BLaER1 treated with 17β-estradiol and CSF1 and Interleukin-3, amounts not matched to agents 10 nM and 100 nM (cell line): ENCODE data around the gene SCP2.

Experiments used
- H3K27ac ChIP-seq, 11 experiments: shearing (Covaris generic); formaldehyde crosslinking; 2 replicates each; pipeline ENCODE4 v1.8.1; 2022
- H3K27me3 ChIP-seq, 11 experiments: shearing (Covaris generic); formaldehyde crosslinking; 2 replicates each; pipeline ENCODE4 v1.8.1; 2022
- H3K36me3 ChIP-seq, 11 experiments: shearing (Covaris generic); formaldehyde crosslinking; 2 replicates each; pipeline ENCODE4 v1.8.1; 2022
- H3K4me1 ChIP-seq, 10 experiments: shearing (Covaris generic); formaldehyde crosslinking; 2 replicates each; pipeline ENCODE4 v1.8.1; 2022
- H3K4me2 ChIP-seq, 11 experiments: shearing (Covaris generic); formaldehyde crosslinking; 2 replicates each; pipeline ENCODE4 v1.8.1; 2022
- H3K4me3 ChIP-seq, 10 experiments: shearing (Covaris generic); formaldehyde crosslinking; 2 replicates each; pipeline ENCODE4 v1.8.1; 2022
- H3K9ac ChIP-seq, 11 experiments: shearing (Covaris generic); formaldehyde crosslinking; 2 replicates each; pipeline ENCODE4 v1.8.1; 2022
- H3K9me3 ChIP-seq, 11 experiments: shearing (Covaris generic); formaldehyde crosslinking; replicated peaks in 1 of 11; 2 replicates each; pipeline ENCODE4 v1.8.1; 2022
- H4K20me1 ChIP-seq, 11 experiments: shearing (Covaris generic); formaldehyde crosslinking; 2 replicates each; pipeline ENCODE4 v1.8.1; 2022
- Cebpa-rat ChIP-seq, 11 experiments: shearing (Covaris generic); IDR thresholded peaks; 2 replicates each; pipeline ENCODE4 v1.8.1; 2022

Gene SCP2

DNA sequence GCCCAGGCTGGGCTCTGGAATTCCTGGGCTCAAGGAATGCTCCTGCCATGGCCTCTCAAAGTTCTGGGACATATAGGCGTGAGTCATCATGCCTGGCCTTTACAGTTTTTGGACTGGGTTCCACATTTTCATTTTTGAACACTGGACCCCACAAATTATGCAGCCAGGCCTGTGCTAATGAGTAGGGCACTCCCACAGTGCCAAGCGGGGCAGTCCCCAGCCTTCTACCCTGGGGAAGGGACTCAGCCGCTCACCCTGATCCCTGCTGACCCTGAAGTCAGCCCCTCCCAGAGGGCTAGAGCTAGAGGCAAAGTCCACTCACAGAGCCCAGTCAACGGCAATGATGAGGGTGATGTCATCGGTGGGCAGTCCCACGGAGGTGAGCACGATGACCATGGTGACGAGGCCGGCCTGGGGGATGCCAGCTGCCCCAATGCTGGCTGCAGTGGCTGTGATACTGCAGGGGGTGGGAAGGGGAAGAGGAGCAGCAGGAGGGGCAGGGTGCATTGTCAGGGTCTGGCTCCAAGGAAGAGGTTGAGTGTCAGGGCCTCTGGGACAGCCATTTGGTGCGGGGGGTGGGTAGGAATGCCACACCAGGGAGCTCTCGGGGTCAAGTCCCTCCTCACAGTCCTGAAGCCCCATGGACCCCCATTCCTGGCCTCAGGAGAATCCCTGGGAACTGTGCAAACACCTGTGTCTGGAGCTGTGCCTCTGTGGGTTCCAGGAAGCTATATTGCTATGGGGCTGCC lies 162.6 kb downstream of the SCP2 start:
- no peaks in the 10 kb centered on the region for H3K27me3 ChIP-seq
- no peaks in the 10 kb centered on the region for H3K36me3 ChIP-seq
- no peaks in the 10 kb centered on the region for H4K20me1 ChIP-seq
- TF ChIP-seq Cebpa-rat (IDR thresholded peaks at IDR 0.05): no peak
- peaks cover 0 to under 1% (median 0%) of the 10 kb centered on the region in 11 experiments; a peak in 2 of 22 replicates for H3K9me3 ChIP-seq
- H3K4me2 ChIP-seq: no peak overlapping the region
- 0 out of 22 replicates have a peak overlapping the region, but pooled peaks of 1 of the 11 experiments have one; percentile 22 for H3K27ac ChIP-seq
- H3K9ac ChIP-seq: no peak overlapping the region
- peaks cover 0 to 18% (median 14%) of the 10 kb centered on the region in 10 experiments; a peak in 14 of 20 replicates for H3K4me1 ChIP-seq
- no peak overlapping the region for H3K4me3 ChIP-seq

DNA sequence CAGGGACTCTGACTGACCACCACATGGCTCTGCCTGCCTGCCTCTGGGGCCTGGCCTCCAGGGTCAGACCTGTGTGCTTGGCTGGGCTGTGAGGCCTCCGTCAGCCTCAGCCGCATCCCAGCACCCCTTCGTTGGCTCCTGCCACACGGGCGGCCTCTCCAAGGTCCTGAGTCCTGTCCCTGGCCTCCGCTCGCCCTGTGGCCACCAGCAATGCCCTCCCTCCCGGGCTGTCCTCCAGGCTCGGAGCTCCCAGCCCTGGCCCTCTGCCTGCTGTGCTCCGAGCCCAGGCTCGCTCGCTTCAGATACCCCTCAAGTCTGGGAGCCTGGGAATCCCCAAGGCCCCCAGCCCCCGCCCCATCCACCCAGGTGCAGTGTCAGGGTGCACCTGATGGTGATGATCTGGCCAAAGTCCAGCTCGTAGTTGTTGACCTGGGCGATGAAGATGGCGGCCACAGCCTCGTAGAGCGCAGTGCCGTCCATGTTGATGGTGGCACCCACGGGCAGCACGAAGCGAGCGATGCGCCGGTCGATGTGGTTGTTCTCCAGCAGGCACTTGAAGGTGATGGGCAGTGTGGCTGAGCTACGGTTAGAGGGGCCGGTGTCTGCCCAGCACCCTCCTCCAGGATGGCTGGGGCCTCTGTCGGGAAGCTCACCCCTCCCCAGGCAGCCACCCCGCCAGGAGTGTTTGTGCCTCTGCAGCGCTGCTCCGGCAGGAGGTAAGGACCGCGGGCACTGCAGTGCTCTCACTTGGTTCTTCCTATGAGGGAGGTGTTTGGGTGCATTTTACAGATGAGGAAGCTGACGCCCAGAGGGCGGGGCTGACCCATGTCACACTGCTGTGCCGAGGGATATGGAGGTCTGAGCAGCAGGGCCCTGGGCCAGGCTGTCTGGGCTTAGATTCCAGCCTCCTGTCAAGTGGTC lies 163.4 kb downstream of the SCP2 start:
- no peak for TF ChIP-seq Cebpa-rat (IDR thresholded peaks at IDR 0.05)
- Histone ChIP-seq H3K9me3 (peaks cover 4 to 9% (median 5%) of the 10 kb centered on the region in 11 experiments), H3K27ac (peak overlapping the region in 6 of 11 experiments; percentile 31 to 72 (median 59); a peak in 10 of 22 replicates), H3K4me1 (peaks cover 0 to 18% (median 14%) of the 10 kb centered on the region in 10 experiments; a peak in 14 of 20 replicates), H3K9ac (peak overlapping the region in 2 of 11 experiments; percentile 46; a peak in 3 of 22 replicates), H3K4me2 (peak overlapping the region in 4 of 11 experiments; percentile 15 to 69 (median 51); a peak in 3 of 22 replicates), H3K4me3 (no peak overlapping the region), H4K20me1 (no peaks in the 10 kb centered on the region), H3K27me3 (no peaks in the 10 kb centered on the region), H3K36me3 (no peaks in the 10 kb centered on the region)

DNA sequence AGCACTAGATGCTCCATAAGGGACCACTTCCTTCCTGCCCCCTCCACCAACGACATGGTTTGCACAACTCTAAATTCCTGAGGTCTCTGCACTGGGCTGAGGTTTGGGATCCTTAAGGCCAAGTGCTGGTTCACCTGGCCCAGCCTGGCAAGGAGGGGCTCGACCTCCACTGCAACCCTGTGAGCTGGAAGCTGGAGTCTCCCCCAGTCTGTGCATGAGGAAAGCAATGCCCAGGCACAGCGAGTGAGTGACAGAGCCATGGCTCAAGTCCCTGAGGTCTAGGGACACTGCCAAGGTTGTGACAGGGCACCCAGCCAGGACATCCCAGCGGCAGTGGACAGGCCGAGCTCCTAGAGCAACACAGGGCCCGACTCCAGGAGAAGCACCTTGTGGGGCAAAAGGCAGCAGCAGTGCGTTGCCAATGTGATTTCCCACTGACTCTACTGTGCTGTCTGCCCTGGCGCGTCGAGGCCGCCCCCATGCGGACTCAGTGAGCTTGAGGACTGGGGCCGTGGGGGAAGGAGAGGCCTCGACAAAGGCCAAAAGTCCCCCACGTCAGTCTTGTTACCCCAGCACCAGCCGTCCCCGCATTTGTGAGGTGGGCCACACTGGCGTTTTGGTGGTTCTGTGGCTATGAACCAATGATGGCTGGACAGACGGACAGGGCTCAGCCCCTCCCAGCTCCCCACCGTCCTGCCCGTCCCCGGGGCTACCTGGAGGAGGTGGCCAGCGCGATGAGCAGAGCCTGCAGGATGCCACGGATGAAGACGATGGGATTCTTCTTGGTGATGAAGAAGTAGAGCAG lies 165.0 kb downstream of the SCP2 start:
- Histone ChIP-seq H3K36me3 (no peaks in the 10 kb centered on the region), H3K27me3 (no peaks in the 10 kb centered on the region)

DNA sequence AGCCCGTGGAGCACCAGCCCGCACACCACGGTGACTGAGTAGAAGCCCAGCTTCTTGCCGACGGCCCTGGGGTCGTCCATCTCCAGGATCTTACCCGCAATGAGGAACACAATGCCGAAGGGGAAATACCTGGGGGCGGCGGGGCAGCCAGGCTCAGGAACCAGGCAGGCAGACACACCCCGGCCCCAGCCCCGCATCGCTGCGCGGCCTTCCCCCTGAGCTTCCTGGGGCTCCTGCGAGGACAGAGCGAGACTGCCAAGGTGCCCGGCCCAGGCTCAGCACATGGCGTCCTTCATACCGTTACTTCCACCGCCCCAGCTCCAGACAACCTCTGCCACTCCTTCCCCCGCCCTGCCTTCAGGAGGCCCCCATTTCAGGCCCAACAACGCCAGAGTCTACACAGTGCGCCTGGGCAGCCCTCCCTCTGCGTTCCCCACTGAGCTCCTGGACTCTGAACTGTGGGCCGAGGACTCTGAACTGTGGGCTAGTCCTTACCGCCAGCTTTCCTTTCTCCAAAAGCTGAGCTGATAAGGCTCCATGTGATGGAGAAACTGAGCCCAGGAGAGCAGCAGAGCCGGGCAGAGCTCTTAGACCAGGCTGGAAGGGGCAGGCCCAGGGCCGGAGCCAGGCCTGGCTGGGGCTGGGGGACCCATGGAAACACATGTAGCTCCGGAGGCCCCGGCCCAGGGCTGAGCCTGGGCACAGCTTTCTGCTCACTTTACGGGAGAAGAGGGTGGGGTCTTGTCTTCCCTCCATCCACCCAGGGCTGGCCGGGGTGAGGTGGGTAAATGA lies 165.8 kb downstream of the SCP2 start:
- TF ChIP-seq Cebpa-rat (IDR thresholded peaks at IDR 0.05): no peak
- H3K4me1 ChIP-seq: peaks cover 0 to 18% (median 14%) of the 10 kb centered on the region in 10 experiments; a peak in 14 of 20 replicates
- no peaks in the 10 kb centered on the region for H3K36me3 ChIP-seq
- H3K27ac ChIP-seq: peak overlapping the region in 3 of 11 experiments; percentile 8 to 72 (median 53); a peak in 5 of 22 replicates
- no peaks in the 10 kb centered on the region for H4K20me1 ChIP-seq
- H3K27me3 ChIP-seq: no peaks in the 10 kb centered on the region
- H3K4me2 ChIP-seq: no peak overlapping the region
- H3K9ac ChIP-seq: no peak overlapping the region
- no peak overlapping the region for H3K4me3 ChIP-seq
- H3K9me3 ChIP-seq: peaks cover 28 to 33% (median 29%) of the 10 kb centered on the region in 11 experiments

More for the DNA sequence above, 165.0 kb downstream of the SCP2 start:
- Histone ChIP-seq H4K20me1 (no peaks in the 10 kb centered on the region), H3K4me1 (peaks cover 0 to 18% (median 14%) of the 10 kb centered on the region in 10 experiments; a peak in 14 of 20 replicates), H3K4me3 (no peak overlapping the region), H3K4me2 (peak overlapping the region in 9 of 11 experiments; percentile 10 to 69 (median 20); a peak in 14 of 22 replicates), H3K9ac (peak overlapping the region in 1 of 11 experiments; percentile 46; a peak in 5 of 22 replicates), H3K27ac (peak overlapping the region in 6 of 11 experiments; percentile 13 to 72 (median 55); a peak in 8 of 22 replicates), H3K9me3 (peaks cover 20 to 25% (median 21%) of the 10 kb centered on the region in 11 experiments)
- TF ChIP-seq Cebpa-rat (IDR thresholded peaks at IDR 0.05): peak in 1 of 11 experiments; percentile 45; a peak in 3 of 22 replicates

DNA sequence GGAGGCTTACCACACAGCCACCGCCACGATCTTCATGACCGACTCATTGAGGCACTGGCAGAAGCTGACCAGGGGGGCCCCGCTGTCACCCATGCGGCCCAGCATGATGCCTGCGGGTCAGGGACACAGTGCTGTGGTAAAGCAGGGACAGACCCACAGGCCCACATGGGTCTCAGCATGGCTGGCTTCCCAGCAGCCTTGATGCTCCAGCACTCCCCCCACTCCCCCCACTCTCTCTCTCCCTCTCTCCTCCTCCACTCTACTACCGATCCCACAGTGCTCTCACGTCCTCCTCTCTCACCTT lies 166.3 kb downstream of the SCP2 start:
- Histone ChIP-seq H3K4me1 (peaks cover 0 to 18% (median 14%) of the 10 kb centered on the region in 10 experiments; a peak in 14 of 20 replicates), H3K27ac (peak overlapping the region in 2 of 11 experiments; percentile 8 to 72; a peak in 1 of 22 replicates), H3K36me3 (no peaks in the 10 kb centered on the region), H3K4me2 (no peak overlapping the region), H3K4me3 (no peak overlapping the region), H3K27me3 (no peaks in the 10 kb centered on the region), H4K20me1 (no peaks in the 10 kb centered on the region), H3K9me3 (peaks cover 33 to 38% (median 35%) of the 10 kb centered on the region in 11 experiments), H3K9ac (no peak overlapping the region)
- no peak for TF ChIP-seq Cebpa-rat (IDR thresholded peaks at IDR 0.05)

DNA sequence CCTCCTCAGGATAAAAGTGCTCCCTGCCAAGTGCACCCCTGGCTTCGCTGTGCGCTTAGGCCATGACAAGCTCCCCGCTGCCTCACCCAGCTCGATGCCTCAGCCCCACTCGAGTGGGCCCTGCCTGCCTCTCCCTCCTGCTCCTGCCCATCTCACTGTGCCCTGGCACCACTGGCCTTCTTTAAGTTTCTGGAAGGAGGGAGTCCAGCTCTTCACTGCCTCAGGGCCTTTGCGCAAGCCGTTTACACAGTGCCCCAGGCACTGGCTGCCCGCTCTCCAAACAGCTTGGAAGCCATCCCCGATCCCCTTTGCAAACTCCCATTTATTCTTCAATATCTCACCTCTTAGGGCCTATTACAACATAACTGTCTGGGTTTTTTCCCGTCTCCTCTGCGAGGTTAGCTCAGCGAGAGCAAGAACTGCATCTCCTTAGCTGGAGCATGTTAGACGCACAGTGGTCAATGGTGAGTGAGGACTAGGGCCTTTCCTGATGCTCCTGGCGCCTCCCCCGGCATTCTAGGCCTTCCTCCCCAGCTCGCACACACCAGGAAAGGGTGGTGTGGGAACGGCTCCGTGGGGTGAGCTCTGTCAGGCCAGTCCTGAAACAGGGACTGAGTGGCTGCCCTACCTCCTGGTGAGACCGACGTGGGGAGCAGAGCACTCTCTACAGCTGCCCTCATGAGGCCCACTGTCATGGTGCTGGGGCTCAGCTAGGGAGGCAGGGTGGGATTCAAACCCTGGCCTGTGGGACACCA lies 166.9 kb downstream of the SCP2 start:
- Histone ChIP-seq H3K27ac (no peak overlapping the region; a peak in 1 of 22 replicates), H3K36me3 (no peaks in the 10 kb centered on the region), H3K9me3 (peaks cover 39 to 44% (median 40%) of the 10 kb centered on the region in 11 experiments), H3K27me3 (no peaks in the 10 kb centered on the region), H3K4me1 (peaks cover 0 to 18% (median 14%) of the 10 kb centered on the region in 10 experiments; a peak in 14 of 20 replicates), H3K4me2 (no peak overlapping the region), H3K9ac (no peak overlapping the region), H3K4me3 (no peak overlapping the region), H4K20me1 (no peaks in the 10 kb centered on the region)
- no peak for TF ChIP-seq Cebpa-rat (IDR thresholded peaks at IDR 0.05)

DNA sequence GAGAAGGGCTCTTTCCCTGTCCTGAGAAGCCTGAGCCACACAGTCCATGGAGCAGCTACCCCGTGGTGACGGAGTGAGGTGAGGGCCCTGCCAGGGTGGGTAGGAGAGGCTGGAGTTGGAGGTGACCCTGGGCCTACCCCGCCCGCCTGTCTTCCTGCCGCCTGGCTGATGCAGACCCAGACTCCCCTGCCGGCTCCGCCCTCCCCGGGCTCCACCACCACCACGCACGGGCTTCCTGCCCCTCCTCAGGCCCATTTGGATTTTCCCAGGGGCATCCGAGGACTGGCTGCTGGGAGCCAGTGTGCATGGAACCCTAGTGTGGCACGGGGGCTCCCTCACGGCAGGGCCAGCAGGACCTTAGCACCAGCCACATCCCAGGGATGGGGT lies 167.4 kb downstream of the SCP2 start:
- Histone ChIP-seq H3K27ac (no peak overlapping the region), H3K4me3 (no peak overlapping the region), H3K4me2 (no peak overlapping the region), H3K4me1 (peaks cover 0 to 18% (median 14%) of the 10 kb centered on the region in 10 experiments; a peak in 14 of 20 replicates), H3K9ac (no peak overlapping the region), H3K9me3 (peaks cover 44 to 49% (median 46%) of the 10 kb centered on the region in 11 experiments), H3K36me3 (no peaks in the 10 kb centered on the region), H4K20me1 (no peaks in the 10 kb centered on the region), H3K27me3 (no peaks in the 10 kb centered on the region)
- TF ChIP-seq Cebpa-rat (IDR thresholded peaks at IDR 0.05): no peak
